HG02571 (cell line): ENCODE data around the gene PPM1D.
A peak's percentile ranks its signal among the peaks of the same experiment; 100 is the strongest.
"Not testable (repeated sequence)": the region's sequence is repeated elsewhere in the genome, so short reads cannot be mapped to it uniquely, and the experiment has no call there.

ENCODE experiments used
- ATAC-seq: cut with Tn5 transposase; IDR thresholded peaks from one replicate; pipeline ENCODE4 v1.9.1; 2021; ENCODE audit warnings: mild to moderate bottlenecking, moderate library complexity; ENCODE audit not compliant: unreplicated experiment

PPM1D gene

GRCh38 chr17:60593441-60594036 is 6.5 kb upstream of the PPM1D start:
- ATAC-seq, result not testable (repeated sequence)

DNA sequence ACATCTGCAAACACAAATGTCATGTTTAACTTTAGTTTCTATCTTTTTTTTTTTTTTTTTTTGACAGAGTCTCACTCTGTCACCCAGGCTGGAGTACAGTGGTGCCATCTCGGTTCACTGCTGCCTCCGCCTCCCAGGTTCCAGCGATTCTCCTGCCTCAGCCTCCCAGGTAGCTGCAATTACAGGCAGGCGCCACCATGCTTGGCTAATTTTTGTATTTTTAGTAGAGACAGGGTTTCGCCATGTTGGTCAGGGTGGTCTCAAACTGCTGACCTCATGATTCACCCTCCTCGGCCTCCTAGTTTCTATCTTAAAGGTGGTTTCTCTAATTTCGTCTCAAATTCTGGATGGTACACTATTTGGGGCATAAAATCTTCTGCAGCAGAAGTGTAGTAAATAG is 5.8 kb upstream of the PPM1D start:
- not testable (repeated sequence) for ATAC-seq

DNA sequence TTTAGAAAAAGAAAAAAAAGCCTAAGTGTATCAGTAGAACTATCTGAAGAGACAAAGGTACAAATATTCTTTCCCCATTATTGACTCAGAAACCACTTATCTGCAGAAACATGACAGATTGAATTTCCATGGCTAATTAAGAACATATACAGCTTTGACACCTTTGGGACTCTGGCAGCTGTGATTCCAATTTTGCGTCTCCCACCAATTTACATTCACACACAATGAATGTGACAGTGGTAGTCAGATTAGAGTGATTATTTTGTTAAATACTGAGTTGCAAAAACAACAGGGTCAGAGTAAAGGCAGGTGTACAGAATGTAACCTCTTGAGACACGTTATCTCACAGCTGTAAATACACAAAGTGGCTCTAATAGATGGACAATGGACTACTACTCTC is 5.3 kb upstream of the PPM1D start:
- no peak for ATAC-seq

- ATAC-seq, result no peak
These were observed 2.7 kb upstream of the PPM1D start for GRCh38 chr17:60597297-60597696.

GRCh38 chr17:60598001-60598736 is 1.8 kb upstream of the PPM1D start:
- ATAC-seq, result no peak

GRCh38 chr17:60599220-60599619 is 773 bp upstream of the PPM1D start:
- no peak for ATAC-seq

GRCh38 chr17:60600490-60601446 is 775 bp downstream of the PPM1D start:
- peak; percentile 20 for ATAC-seq

- no peak for ATAC-seq
These were observed 1.7 kb downstream of the PPM1D start for GRCh38 chr17:60601447-60602384.

DNA sequence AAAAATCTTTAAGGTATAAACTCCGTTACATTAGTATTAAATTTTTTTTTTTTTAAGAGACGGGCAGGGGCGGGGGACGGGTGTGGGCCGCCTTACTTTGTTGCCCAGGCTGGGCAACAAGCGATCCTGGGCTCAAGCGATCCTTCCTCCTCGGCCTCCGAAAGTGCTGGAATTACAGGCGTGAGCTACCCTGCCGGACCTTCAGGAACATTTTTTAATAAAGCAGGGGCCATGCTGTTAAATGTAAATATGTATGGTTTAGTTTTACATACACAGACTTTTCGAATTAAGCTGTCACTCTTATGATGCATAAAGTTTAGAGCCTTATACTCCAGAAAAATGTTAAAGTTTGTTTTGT is 2.4 kb downstream of the PPM1D start:
- no peak for ATAC-seq

DNA sequence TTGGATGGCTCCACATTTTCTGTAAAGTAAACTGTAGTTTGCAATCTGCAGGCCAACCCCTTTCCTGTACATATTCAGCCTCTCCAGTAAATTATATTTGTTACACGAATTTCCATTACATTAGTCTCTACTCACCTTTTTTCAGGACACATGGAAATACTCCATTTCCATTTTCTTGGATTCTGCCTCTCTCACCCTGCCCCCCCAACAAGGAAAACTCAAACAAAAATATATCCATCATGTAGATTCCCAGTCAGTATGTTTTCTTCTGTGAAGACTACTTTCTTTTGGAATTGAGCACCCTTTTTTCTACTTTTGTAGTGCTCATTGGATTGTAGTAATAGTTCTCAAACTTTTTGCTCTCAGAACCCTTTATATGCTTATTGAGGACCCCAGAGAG is 2.9 kb downstream of the PPM1D start:
- no peak for ATAC-seq

DNA sequence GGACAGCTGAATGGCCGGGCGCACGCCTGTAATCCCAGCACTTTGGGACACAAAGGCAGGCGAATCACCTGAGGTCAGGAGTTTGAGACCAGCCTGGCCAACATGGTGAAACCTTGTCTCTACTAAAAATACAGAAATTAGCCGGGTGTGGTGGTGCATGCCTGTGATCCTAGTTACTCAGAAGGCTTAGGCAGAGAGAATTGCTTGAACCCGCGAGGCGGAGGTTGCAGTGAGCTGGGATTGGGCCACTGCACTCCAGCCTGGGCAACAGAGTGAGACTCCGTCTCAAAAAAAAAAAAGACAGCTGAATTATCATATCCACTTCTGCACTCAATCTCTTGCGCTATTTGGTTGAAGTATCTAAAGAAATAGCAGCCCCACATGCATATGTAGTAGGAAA is 3.5 kb downstream of the PPM1D start:
- not testable (repeated sequence) for ATAC-seq

DNA sequence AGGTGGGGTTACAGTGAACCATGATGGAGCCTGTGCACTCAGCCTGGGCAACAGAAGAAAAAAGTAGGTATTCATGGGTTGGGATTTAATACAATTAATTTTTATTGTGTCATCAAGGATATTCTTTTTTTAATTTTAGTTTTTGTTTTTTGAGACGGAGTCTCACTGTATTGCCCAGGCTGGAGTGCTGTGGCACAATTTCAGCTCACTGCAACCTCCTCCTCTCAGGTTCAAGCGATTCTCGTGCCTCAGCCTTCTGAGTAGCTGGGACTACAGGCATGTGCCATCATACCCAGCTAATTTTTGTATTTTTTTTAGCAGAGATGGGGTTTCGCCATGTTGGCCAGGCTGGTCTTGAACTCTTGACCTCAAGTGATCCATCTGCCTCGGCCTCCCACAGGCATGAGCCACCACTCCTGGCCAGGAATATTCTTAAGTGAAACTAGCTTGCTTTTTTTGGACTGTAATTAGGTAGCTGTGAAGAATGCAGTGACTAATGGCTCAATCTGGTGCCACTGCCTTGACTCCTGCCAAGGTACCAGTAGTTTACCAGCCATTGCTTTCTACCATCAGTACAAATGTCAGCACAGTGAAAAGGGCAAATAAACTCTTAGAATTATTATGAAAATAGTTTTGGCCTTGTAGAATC is 4.8 kb downstream of the PPM1D start:
- ATAC-seq, result no peak

GRCh38 chr17:60606036-60606435 is 6.0 kb downstream of the PPM1D start:
- no peak for ATAC-seq

DNA sequence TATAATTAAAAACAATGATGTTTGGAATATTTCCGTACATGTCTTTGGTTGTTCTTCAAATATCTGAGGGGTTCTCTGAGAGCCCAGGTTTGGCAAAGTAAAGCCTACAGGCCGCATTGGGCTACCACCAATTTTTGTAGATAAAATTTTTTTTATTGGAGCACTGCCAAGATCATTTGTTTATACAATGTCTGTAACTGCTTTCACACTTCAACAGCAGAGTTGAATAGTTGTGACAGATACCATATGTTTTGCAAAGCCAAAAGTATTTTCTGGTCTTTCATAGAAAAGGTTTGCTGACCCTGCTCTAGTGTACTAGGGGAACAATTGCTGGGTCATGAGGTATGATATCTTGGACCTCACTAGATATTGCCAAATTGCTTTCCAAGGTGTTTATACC is 10.5 kb downstream of the PPM1D start:
- ATAC-seq, result no peak

DNA sequence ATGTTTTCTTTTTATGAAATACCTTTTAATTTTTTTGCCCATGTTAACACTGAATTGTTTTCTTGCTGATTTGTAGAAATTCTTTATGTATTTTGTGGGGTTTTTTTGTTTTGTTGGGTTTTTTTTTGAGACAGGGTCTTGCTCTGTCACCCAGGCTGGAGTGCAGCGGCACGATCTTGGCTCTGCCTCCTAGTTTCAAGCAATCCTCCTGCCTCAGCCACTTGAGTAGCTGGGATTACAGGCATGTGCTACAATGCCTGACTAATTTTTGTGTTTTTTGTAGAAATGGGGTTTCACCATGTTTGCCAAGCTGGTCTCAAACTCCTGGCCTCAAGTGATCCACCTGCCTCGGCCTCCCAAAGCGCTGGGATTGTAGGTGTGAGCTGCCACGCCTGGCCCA is 11.3 kb downstream of the PPM1D start:
- not testable (repeated sequence) for ATAC-seq

- no peak for ATAC-seq
These were observed 13.3 kb downstream of the PPM1D start for GRCh38 chr17:60613325-60613724.

DNA sequence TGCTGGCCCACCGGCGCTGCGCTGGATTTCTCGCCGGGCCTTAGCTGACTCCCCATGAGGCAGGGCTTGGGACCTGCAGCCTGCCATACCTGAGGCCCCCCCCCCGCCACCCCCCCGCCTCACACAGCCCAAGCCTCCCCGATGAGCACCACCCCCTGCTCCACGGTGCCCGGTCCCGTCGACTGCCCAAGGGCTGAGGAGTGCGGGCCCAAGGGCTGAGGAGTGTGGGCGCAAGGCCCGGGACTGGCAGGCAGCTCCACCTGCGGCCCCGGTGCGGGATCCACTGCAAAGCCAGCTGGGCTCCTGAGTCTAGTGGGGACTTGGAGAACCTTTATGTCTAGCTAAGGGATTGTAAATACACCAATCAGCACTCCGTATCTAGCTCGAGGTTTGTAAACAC is 13.8 kb downstream of the PPM1D start:
- ATAC-seq, result not testable (repeated sequence)

- not testable (repeated sequence) for ATAC-seq
These were observed 14.3 kb downstream of the PPM1D start for GRCh38 chr17:60614247-60614646.

GRCh38 chr17:60615108-60615507 is 15.1 kb downstream of the PPM1D start:
- no peak for ATAC-seq

- ATAC-seq, result no peak
These were observed 15.8 kb downstream of the PPM1D start for GRCh38 chr17:60615840-60616239.
